PC-9 (cell line): Measurements from ENCODE around the gene ABCB10. TPM values are rescaled to one million over a fixed set of nuclear protein-coding genes. Genes with fewer than 3 reads are reported as not detected.
A peak's percentile ranks its signal among the peaks of the same experiment; 100 is the strongest.

Source experiments
- BruUV-seq: library from RNA; stranded (reverse); fragments of 400-500 nt; replicated peaks from 2 replicates; lab custom pipeline; 2021; lab: Mats Ljungman, UMichigan
- CTCF ChIA-PET: fragments of 300-600 bp; sonication (Branson Sonifier 250); formaldehyde crosslinking; loops from one replicate; lab custom pipeline; 2022; ENCODE audit warnings: antibody characterized with exemption; lab: Charles Lee
- POLR2A ChIA-PET: fragments of 300-600 bp; sonication (Branson Sonifier 250); formaldehyde crosslinking; loops from one replicate; lab custom pipeline; 2022; ENCODE audit warnings: antibody characterized with exemption; ENCODE audit not compliant: unreplicated experiment; lab: Charles Lee
- DNase-seq, 2 experiments: peaks; one replicate each; pipeline versions ENCODE4 v3.0.0 to v3.0.0-alpha.2; 2015 to 2022; ENCODE audit warnings: mixed read lengths in 1 of 2
- H2AFZ ChIP-seq: fragments of 200-600 bp; sonication (generic); 2 replicates; pipeline ENCODE4 v1.8.1; 2017; ENCODE audit warnings: antibody characterized with exemption
- H3F3A ChIP-seq: fragments of 200-600 bp; sonication (generic); 2 replicates; pipeline ENCODE4 v1.8.1; 2017; ENCODE audit warnings: antibody characterized with exemption, mild to moderate bottlenecking, low read depth; ENCODE audit not compliant: insufficient read depth
- H3K27ac ChIP-seq: fragments of 200-600 bp; sonication (generic); 2 replicates; pipeline ENCODE4 v1.6.1; 2016; ENCODE audit warnings: mixed run types
- H3K27me3 ChIP-seq: fragments of 200-600 bp; sonication (generic); 2 replicates; pipeline ENCODE4 v1.6.1; 2016; ENCODE audit warnings: low read depth, mixed run types; ENCODE audit not compliant: insufficient read depth
- H3K36me3 ChIP-seq: fragments of 200-600 bp; sonication (generic); 2 replicates; pipeline ENCODE4 v1.6.1; 2016; ENCODE audit warnings: low read depth, mixed run types
- H3K4me1 ChIP-seq: fragments of 200-600 bp; sonication (generic); replicated peaks from 2 replicates; pipeline ENCODE4 v1.6.1; 2016; ENCODE audit warnings: mixed run types; ENCODE audit not compliant: insufficient read depth
- H3K4me2 ChIP-seq: fragments of 200-600 bp; sonication (generic); 2 replicates; pipeline ENCODE4 v1.6.1; 2017; ENCODE audit warnings: mixed run types
- H3K4me3 ChIP-seq: fragments of 200-600 bp; sonication (generic); 2 replicates; pipeline ENCODE4 v1.6.1; 2016; ENCODE audit warnings: mixed run types
- H3K79me2 ChIP-seq: fragments of 200-600 bp; sonication (generic); 2 replicates; pipeline ENCODE4 v1.6.1; 2017; ENCODE audit warnings: low read depth, mixed run types
- H3K9me2 ChIP-seq: fragments of 200-600 bp; sonication (generic); 2 replicates; pipeline ENCODE4 v1.8.1; 2017; ENCODE audit warnings: mild to moderate bottlenecking; ENCODE audit not compliant: insufficient read depth
- H3K9me3 ChIP-seq: fragments of 200-600 bp; sonication (generic); 2 replicates; pipeline ENCODE4 v1.8.1; 2016; ENCODE audit warnings: low read depth; ENCODE audit not compliant: insufficient read depth
- H4K20me1 ChIP-seq: fragments of 200-600 bp; sonication (generic); 2 replicates; pipeline ENCODE4 v1.8.1; 2017; ENCODE audit not compliant: insufficient read depth
- EZH2 ChIP-seq: fragments of 200-600 bp; sonication (generic); IDR thresholded peaks from 2 replicates; pipeline ENCODE4 v1.8.0; 2017; ENCODE audit warnings: antibody characterized with exemption, low read depth
- intact Hi-C: fragments of 100-400 bp; cut with micrococcal nuclease; formaldehyde crosslinking; loops from one replicate; pipeline ENCODE4 v1.10.0; 2022; ENCODE audit not compliant: unreplicated experiment
- total RNA-seq: library from RNA; stranded (reverse); gene quantifications from 2 replicates; pipeline ENCODE4 v1.2.3, GENCODE V29; 2021
- TF ChIP-seq, protein P1 (sequence below): fragments of 200-600 bp; sonication (generic); conservative IDR thresholded peaks from 2 replicates; pipeline ENCODE4 v1.6.1; 2017; ENCODE audit warnings: mixed run types, antibody characterized with exemption, mild to moderate bottlenecking, moderate library complexity

Gene ABCB10
- total RNA-seq, 1 experiment from 2014 or later = 12.1 TPM

DNA sequence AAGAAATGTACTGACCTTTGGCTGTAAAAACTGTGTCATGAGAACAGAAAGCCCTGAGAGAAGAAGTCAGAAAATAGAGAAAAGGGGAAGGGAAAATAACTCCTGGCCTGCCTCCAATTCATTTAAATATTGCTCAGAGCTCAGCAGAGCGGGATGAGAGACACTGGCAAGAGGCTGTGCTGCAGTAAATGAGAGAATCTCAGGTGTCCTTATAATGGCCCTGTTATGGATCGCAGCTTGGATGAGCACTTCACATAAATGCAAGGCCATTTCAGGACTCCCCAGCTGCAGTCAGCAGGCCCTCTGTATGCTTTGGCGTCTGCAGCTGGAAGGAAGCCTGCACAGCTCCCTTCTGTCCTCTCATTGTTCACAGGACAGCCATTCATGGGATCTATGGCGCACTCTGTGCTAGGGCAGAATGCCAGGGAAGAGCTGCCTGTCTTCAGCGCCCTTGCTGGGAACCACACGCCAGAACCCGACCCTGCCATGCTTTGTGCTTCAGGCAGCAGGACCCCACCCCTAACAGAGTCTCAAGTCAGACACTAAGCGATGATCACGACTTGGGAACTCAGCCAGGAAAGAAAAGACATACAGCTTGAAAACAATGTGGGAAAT, 20.7 kb upstream of the ABCB10 start:
- H3K4me3 ChIP-seq = no peak overlapping the region
- ChIA-PET CTCF (no interaction called here), POLR2A (no interaction called here)
- no peaks in the 10 kb centered on the region for H4K20me1 ChIP-seq
- no peaks in the 10 kb centered on the region for H3K36me3 ChIP-seq
- DNase-seq = no peak
- H3K79me2 ChIP-seq = no peaks in the 10 kb centered on the region
- no peak for TF ChIP-seq EZH2
- TF ChIP-seq, protein P1, sequence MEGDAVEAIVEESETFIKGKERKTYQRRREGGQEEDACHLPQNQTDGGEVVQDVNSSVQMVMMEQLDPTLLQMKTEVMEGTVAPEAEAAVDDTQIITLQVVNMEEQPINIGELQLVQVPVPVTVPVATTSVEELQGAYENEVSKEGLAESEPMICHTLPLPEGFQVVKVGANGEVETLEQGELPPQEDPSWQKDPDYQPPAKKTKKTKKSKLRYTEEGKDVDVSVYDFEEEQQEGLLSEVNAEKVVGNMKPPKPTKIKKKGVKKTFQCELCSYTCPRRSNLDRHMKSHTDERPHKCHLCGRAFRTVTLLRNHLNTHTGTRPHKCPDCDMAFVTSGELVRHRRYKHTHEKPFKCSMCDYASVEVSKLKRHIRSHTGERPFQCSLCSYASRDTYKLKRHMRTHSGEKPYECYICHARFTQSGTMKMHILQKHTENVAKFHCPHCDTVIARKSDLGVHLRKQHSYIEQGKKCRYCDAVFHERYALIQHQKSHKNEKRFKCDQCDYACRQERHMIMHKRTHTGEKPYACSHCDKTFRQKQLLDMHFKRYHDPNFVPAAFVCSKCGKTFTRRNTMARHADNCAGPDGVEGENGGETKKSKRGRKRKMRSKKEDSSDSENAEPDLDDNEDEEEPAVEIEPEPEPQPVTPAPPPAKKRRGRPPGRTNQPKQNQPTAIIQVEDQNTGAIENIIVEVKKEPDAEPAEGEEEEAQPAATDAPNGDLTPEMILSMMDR = no peak
- no peaks in the 10 kb centered on the region for H3F3A ChIP-seq
- H3K9me3 ChIP-seq = no peaks in the 10 kb centered on the region
- peaks cover 5% of the 10 kb centered on the region; the same call in 1 of the 2 replicates for H3K4me1 ChIP-seq
- BruUV-seq = no TSS peak
- H3K9me2 ChIP-seq = no peaks in the 10 kb centered on the region
- no peak overlapping the region for H3K27ac ChIP-seq
- H3K4me2 ChIP-seq = peak overlapping the region; percentile 14; the same call in 1 of the 2 replicates
- no peaks in the 10 kb centered on the region for H3K27me3 ChIP-seq
- no peak overlapping the region for H2AFZ ChIP-seq
- intact Hi-C loops = no loop called here

DNA sequence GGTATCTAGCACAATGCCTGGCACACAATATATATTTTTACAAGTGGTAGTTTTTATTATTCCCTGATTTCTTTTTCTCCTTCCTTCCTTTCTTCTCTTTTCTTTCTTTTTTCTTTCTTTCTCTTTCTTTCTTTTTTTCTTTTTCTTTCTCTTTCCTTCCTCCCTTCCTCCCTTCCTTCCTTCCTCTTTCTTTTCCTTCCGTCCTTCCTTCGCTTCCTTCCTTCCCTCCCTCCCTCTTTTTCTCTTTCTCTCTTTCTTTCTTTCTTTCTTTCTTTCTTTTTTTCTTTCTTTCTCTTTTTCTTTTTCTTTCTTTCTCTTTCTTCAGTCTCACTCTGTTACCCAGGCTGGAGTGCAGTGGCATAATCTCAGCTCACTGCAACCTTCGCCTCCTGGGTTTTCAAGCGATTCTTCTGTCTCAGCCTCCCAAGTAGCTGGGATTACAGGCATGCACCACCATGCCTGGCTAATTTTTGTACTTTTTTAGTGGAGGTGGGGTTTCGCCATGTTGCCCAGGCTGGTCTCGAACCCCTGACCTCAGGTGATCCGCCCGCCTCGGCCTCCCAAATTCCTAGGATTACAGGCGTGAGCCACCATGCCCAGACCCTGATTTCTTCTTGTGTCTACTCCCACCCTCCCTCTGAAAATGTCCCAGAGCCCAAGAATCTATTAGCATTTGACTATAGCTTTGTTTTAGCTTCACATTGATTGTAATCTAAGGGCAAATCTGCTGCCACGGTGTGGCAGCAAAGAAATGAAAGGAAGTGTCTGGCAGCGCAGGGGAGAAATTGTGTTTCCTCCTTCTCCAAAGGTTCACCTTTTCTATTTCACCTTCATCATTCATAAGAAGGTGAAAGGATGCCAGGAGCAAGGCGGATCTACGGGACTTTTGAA, 19.9 kb upstream of the ABCB10 start:
- DNase-seq = no peak
- Histone ChIP-seq H3K4me3 (no peak overlapping the region), H3K36me3 (no peaks in the 10 kb centered on the region), H3K79me2 (no peaks in the 10 kb centered on the region), H3K4me1 (peaks cover 5% of the 10 kb centered on the region; the same call in 1 of the 2 replicates), H3K27ac (no peak overlapping the region), H3K9me2 (no peaks in the 10 kb centered on the region), H3K27me3 (no peaks in the 10 kb centered on the region), H3K4me2 (peak overlapping the region; percentile 14; the same call in 1 of the 2 replicates), H3F3A (no peaks in the 10 kb centered on the region), H4K20me1 (no peaks in the 10 kb centered on the region), H2AFZ (no peak overlapping the region), H3K9me3 (no peaks in the 10 kb centered on the region)
- BruUV-seq = no TSS peak
- ChIA-PET POLR2A (no interaction called here), CTCF (no interaction called here)
- TF ChIP-seq EZH2 = no peak
- TF ChIP-seq, protein P1 = no peak
- intact Hi-C loops = no loop called here

DNA sequence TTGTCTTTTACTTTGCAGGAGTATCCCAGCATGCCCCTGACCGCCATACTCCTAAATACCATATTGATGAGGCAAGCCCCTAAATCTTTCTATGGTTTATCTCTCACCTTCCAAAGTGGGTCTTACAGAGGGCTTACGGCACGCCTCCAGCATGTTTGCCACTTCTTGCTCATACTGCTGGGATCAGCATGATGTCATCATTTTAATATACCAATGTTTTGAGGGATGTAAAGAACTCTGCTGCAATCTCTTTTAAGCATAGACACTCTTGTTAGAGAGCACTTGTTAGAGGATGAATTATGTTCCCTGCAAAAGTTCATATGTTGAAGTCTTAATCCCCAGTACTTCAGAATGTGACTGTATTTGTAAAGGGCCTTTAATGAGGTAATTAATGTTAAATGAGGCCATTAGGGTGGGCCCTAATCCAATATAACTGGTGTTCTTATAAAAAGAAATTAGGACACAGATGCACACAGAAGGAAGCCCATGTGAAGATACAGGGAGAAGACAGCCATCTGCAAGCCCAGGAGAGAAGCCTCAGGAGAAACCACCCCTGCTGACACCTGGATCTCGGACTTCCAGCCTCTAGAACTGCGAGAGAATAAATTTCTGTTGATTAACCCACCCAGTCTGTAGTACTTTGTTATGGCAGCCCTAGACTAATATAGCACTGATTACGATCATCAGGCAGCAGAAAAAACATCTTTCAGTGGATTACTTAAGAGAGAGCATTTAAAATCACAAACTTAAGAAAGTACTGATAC, 16.4 kb upstream of the ABCB10 start:
- no TSS peak for BruUV-seq
- ChIA-PET POLR2A (no interaction called here), CTCF (no interaction called here)
- no peak overlapping the region for H3K4me2 ChIP-seq
- H3K9me3 ChIP-seq = no peaks in the 10 kb centered on the region
- no peaks in the 10 kb centered on the region for H4K20me1 ChIP-seq
- DNase-seq = no peak
- no peaks in the 10 kb centered on the region for H3K27me3 ChIP-seq
- no peaks in the 10 kb centered on the region for H3K79me2 ChIP-seq
- H2AFZ ChIP-seq = no peak overlapping the region
- H3K27ac ChIP-seq = no peak overlapping the region
- no peaks in the 10 kb centered on the region; the same call in 1 of the 2 replicates for H3F3A ChIP-seq
- no peak for TF ChIP-seq EZH2
- TF ChIP-seq, protein P1 = no peak
- H3K9me2 ChIP-seq = no peaks in the 10 kb centered on the region
- H3K36me3 ChIP-seq = no peaks in the 10 kb centered on the region
- intact Hi-C loops = no loop called here
- peaks cover 5% of the 10 kb centered on the region; the same call in 1 of the 2 replicates for H3K4me1 ChIP-seq
- no peak overlapping the region for H3K4me3 ChIP-seq
